ENCODE measurements around the gene CD101. TPM values are rescaled to one million over a fixed set of nuclear protein-coding genes. Genes with fewer than 3 reads are reported as not detected.

The CD101 gene, protein sequence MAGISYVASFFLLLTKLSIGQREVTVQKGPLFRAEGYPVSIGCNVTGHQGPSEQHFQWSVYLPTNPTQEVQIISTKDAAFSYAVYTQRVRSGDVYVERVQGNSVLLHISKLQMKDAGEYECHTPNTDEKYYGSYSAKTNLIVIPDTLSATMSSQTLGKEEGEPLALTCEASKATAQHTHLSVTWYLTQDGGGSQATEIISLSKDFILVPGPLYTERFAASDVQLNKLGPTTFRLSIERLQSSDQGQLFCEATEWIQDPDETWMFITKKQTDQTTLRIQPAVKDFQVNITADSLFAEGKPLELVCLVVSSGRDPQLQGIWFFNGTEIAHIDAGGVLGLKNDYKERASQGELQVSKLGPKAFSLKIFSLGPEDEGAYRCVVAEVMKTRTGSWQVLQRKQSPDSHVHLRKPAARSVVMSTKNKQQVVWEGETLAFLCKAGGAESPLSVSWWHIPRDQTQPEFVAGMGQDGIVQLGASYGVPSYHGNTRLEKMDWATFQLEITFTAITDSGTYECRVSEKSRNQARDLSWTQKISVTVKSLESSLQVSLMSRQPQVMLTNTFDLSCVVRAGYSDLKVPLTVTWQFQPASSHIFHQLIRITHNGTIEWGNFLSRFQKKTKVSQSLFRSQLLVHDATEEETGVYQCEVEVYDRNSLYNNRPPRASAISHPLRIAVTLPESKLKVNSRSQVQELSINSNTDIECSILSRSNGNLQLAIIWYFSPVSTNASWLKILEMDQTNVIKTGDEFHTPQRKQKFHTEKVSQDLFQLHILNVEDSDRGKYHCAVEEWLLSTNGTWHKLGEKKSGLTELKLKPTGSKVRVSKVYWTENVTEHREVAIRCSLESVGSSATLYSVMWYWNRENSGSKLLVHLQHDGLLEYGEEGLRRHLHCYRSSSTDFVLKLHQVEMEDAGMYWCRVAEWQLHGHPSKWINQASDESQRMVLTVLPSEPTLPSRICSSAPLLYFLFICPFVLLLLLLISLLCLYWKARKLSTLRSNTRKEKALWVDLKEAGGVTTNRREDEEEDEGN
- 0.10 to 0.46 TPM (median 0.29 TPM) in 5 replicates for total RNA-seq (2022; extraction: Qiagen RNA extraction)

DNA sequence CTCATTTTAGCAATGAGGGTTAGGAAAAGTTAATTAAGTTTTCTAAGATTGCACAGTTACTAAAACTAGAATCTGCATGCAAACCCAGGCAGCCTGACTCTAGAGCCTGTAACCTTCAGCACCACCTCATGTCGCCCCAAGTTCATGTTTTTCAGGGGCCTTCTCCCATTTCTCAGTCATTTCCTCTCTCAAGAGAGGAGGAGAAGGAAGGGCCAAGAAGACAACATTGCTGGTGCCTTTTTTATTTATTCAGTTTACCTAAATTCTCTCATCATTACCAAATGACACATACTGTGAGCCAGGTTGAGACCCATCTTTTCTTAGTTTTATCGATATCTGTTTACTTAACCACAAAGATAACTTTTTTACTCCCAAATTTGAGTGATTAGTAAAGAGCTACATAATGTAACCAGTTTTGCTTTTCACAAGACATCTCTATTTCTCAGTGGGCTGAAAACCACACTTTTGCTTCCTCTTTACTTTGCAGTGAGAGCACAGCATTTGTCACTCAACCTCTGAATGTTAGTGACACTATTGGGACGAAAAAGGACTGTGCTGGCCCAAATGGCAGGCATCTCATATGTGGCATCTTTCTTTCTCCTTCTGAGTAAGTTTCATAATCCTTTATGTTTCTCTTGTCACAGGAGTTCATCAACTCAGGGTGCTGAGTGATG, at the start of gene CD101:
Gene CD101, plus strand, starts transcription at position 507 of the 674 bp plus-strand sequence. Its CDS starts 58 bp downstream, at position 565.

DNA sequence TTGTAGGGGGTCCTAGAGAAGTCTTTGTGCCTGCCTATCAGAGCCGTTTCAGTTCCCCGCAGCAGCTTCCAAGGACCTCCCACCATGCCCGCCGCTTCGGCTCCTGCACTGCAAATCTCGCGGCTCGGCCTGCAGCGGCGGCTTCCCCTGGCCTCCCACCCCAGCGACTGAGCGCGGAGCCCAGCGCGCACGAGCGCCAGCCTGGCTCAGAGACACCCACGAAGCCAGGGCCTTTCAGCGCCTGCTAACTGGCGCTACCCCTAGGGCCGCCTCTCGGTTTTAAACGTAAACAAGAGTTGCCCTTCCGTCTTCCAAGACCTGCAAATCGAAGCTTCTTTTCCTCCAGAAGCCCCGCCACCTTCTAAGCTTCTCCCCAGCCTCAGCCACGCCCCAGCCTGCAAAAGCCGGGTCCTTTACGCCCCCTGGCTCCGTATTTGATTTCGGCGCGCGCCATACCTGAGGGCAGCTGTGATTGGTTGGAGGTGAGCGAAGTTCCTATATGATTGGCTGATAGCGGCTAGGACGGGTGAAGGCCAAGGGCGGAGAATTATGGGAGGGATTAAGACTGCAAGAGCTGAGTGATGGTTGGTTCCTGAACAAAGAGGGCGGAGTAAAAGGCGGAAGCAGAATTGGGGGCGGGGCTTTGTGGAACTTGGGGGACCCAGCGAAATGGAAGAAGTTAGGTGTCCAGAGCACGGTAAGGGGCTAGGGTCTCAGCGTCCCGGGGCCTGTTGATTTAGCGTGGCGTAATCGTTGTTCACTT, 58.3 kb downstream of the CD101 start, which contains the start of gene TTF2:
Gene TTF2, plus strand, starts transcription at position 649 of the 763 bp plus-strand sequence. Its CDS starts 21 bp downstream, at position 670.

Other genes with a start within 250 kb of the CD101 start
- gene CD2, start 247.3 kb upstream of the CD101 start, total RNA-seq (2022; extraction: Qiagen RNA extraction): not detected in 5 replicates
- gene PTGFRN, start 91.8 kb upstream of the CD101 start, total RNA-seq (2022; extraction: Qiagen RNA extraction): 14.7 to 17.3 TPM (median 16.3 TPM) in 5 replicates
- gene TTF2, start 58.6 kb downstream of the CD101 start, total RNA-seq (2022; extraction: Qiagen RNA extraction): 14.6 to 22.5 TPM (median 21.2 TPM) in 5 replicates
- gene TRIM45, start 120.0 kb downstream of the CD101 start, total RNA-seq (2022; extraction: Qiagen RNA extraction): 1.1 to 1.6 TPM (median 1.5 TPM) in 5 replicates
- 0.05 to 0.10 TPM (median 0.07 TPM) in 4 of 5 replicates, not detected in the other for gene VTCN1, start 209.2 kb downstream of the CD101 start, total RNA-seq (2022; extraction: Qiagen RNA extraction)